Karpas-422 (cell line): ENCODE data around the gene DRC1. TPM values are rescaled to one million over a fixed set of nuclear protein-coding genes. Genes with fewer than 3 reads are reported as not detected.

Experiments used
- DNase-seq: peaks from one replicate; pipeline ENCODE4 v3.0.0-alpha.2; 2015
- H2AFZ ChIP-seq: fragments of 200-600 bp; sonication (generic); 2 replicates; pipeline ENCODE4 v1.6.1; 2014; ENCODE audit warnings: antibody characterized with exemption, low read length, mixed read lengths
- H3K27ac ChIP-seq: fragments of 200-600 bp; sonication (generic); 2 replicates; pipeline ENCODE4 v1.5.1; 2014; ENCODE audit warnings: mild to moderate bottlenecking, low read length, moderate library complexity
- H3K27me3 ChIP-seq: fragments of 200-600 bp; sonication (generic); 2 replicates; pipeline ENCODE4 v1.6.1; 2014; ENCODE audit warnings: low read length, mixed read lengths
- H3K36me3 ChIP-seq: fragments of 200-600 bp; sonication (generic); 2 replicates; pipeline ENCODE4 v1.6.1; 2014; ENCODE audit warnings: low read length, mixed read lengths; ENCODE audit not compliant: insufficient read depth
- H3K4me1 ChIP-seq: fragments of 200-600 bp; sonication (generic); 2 replicates; pipeline ENCODE4 v1.6.1; 2014; ENCODE audit warnings: mild to moderate bottlenecking, low read length, mixed read lengths
- H3K4me2 ChIP-seq: fragments of 200-600 bp; sonication (generic); 2 replicates; pipeline ENCODE4 v1.6.1; 2014; ENCODE audit warnings: low read length, low read depth, mild to moderate bottlenecking; ENCODE audit not compliant: poor library complexity, severe bottlenecking
- H3K4me3 ChIP-seq: fragments of 200-600 bp; sonication (generic); 2 replicates; pipeline ENCODE4 v1.5.1; 2014; ENCODE audit warnings: mild to moderate bottlenecking, antibody characterized with exemption, low read length, mixed read lengths
- H3K79me2 ChIP-seq: fragments of 200-600 bp; sonication (generic); 2 replicates; pipeline ENCODE4 v1.6.1; 2014; ENCODE audit warnings: mild to moderate bottlenecking, low read length, mixed read lengths
- H3K9ac ChIP-seq: fragments of 200-600 bp; sonication (generic); 2 replicates; pipeline ENCODE4 v1.6.0; 2014; ENCODE audit warnings: low read length
- H3K9me2 ChIP-seq: fragments of 200-600 bp; sonication (generic), shearing (Covaris generic); replicated peaks from 2 replicates; pipeline ENCODE4 v1.6.0; 2014; ENCODE audit warnings: mild to moderate bottlenecking, low read length, moderate library complexity; ENCODE audit not compliant: insufficient read depth
- H3K9me3 ChIP-seq: fragments of 300-700, 200-600 bp; sonication (generic); 2 replicates; pipeline ENCODE4 v1.6.1; 2014; ENCODE audit warnings: low read length, mixed read lengths
- H4K20me1 ChIP-seq: fragments of 200-600 bp; sonication (generic); 2 replicates; pipeline ENCODE4 v1.6.1; 2014; ENCODE audit warnings: mild to moderate bottlenecking, antibody characterized with exemption, low read length, low read depth; ENCODE audit not compliant: insufficient read depth
- total RNA-seq: library from RNA; depleted of rRNA; stranded (reverse); fragments of >200 nt; shearing (Covaris generic); gene quantifications from 2 replicates; pipeline ENCODE4 v1.2.3, GENCODE V29; 2014; ENCODE audit warnings: low replicate concordance; rRNA removed

Gene DRC1
- total RNA-seq, 1 experiment from 2014 or later, result not detected

- H3K27ac ChIP-seq, result no peak overlapping the region
- H3K4me3 ChIP-seq, result no peak overlapping the region
- H3K9me3 ChIP-seq, result no peaks in the 10 kb centered on the region
- no peak overlapping the region for H3K9ac ChIP-seq
- H2AFZ ChIP-seq, result no peak overlapping the region
- no peaks in the 10 kb centered on the region for H3K36me3 ChIP-seq
- H3K4me1 ChIP-seq, result peaks cover 6% of the 10 kb centered on the region
- H4K20me1 ChIP-seq, result no peaks in the 10 kb centered on the region
- no peaks in the 10 kb centered on the region for H3K79me2 ChIP-seq
- no peak for DNase-seq
- H3K27me3 ChIP-seq, result no peaks in the 10 kb centered on the region
- no peaks in the 10 kb centered on the region for H3K9me2 ChIP-seq
- H3K4me2 ChIP-seq, result no peak overlapping the region
These were observed 93.2 kb downstream of the DRC1 start for GRCh38 chr2:26494891-26495290.

DNA sequence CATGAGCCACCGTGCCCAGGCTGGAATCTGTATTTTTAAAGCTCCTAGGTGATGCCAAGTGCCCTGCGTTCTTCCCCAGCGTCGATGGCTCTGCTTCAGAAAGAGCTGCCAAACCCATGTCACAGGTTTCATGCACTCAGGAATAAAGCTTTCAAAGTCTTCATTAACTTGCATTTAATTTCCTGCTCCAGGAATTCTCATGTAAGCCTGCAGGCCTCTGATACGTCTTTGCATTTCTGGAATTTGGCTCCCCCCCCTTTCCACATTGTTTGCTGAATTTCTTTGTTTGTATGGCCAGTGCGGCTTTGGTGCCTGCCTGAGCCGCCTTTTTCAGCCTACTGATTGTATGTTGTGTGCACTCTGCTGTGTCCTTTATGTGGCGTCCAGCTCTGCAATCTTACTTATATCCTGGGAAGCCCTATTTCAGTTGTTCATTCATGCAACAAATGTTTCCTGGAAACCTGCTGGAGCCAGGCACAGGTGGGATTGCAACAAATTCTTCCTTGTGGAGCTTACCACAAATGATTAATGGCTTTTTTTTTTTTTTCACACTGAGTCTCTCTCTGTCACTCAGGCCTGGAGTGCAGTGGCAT, 94.1 kb downstream of the DRC1 start:
- H3K4me1 ChIP-seq, result peaks cover 6% of the 10 kb centered on the region
- H3K4me3 ChIP-seq, result no peak overlapping the region
- H3K9me3 ChIP-seq, result no peaks in the 10 kb centered on the region
- H3K27me3 ChIP-seq, result no peaks in the 10 kb centered on the region
- no peaks in the 10 kb centered on the region for H4K20me1 ChIP-seq
- H3K27ac ChIP-seq, result no peak overlapping the region
- H3K9ac ChIP-seq, result no peak overlapping the region
- H2AFZ ChIP-seq, result no peak overlapping the region
- H3K9me2 ChIP-seq, result no peaks in the 10 kb centered on the region
- DNase-seq, result no peak
- H3K79me2 ChIP-seq, result no peaks in the 10 kb centered on the region
- no peak overlapping the region for H3K4me2 ChIP-seq
- H3K36me3 ChIP-seq, result no peaks in the 10 kb centered on the region

DNA sequence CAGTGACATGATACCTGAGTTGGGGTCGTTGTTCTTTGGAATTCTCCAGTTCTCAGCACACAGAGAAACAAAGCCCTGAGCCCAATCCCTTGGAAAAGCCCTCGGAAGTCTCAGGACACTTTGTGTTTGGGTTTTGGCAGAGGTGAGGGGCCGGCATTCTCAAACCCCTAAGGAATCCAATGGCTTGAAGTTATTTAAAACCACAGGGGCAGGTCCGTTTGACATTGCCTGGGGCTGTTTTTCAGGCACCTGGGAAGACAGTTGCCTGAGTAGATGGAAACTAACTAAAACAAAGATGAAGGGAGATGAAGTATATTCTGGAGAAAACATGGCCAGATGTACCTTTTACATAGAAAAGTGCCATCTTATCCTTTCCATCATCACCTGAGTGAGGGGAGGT, 98.7 kb downstream of the DRC1 start:
- no peaks in the 10 kb centered on the region for H3K4me1 ChIP-seq
- H3K36me3 ChIP-seq, result no peaks in the 10 kb centered on the region
- no peaks in the 10 kb centered on the region for H3K79me2 ChIP-seq
- H3K27ac ChIP-seq, result no peak overlapping the region
- no peak overlapping the region for H2AFZ ChIP-seq
- no peaks in the 10 kb centered on the region for H3K27me3 ChIP-seq
- H3K4me2 ChIP-seq, result no peak overlapping the region
- no peak for DNase-seq
- no peaks in the 10 kb centered on the region for H3K9me3 ChIP-seq
- no peaks in the 10 kb centered on the region for H4K20me1 ChIP-seq
- no peak overlapping the region for H3K4me3 ChIP-seq
- H3K9me2 ChIP-seq, result no peaks in the 10 kb centered on the region
- H3K9ac ChIP-seq, result no peak overlapping the region

- no peak overlapping the region for H3K4me3 ChIP-seq
- H3K79me2 ChIP-seq, result no peaks in the 10 kb centered on the region
- H3K9me3 ChIP-seq, result no peaks in the 10 kb centered on the region
- H3K9me2 ChIP-seq, result no peaks in the 10 kb centered on the region
- no peak overlapping the region for H3K9ac ChIP-seq
- no peaks in the 10 kb centered on the region for H3K4me1 ChIP-seq
- no peak overlapping the region for H3K4me2 ChIP-seq
- H2AFZ ChIP-seq, result no peak overlapping the region
- no peak overlapping the region for H3K27ac ChIP-seq
- peak; percentile 67 for DNase-seq
- no peaks in the 10 kb centered on the region for H4K20me1 ChIP-seq
- no peaks in the 10 kb centered on the region for H3K36me3 ChIP-seq
- no peaks in the 10 kb centered on the region for H3K27me3 ChIP-seq
These were observed 101.6 kb downstream of the DRC1 start for GRCh38 chr2:26503231-26503880.

GRCh38 chr2:26504002-26504401, 102.3 kb downstream of the DRC1 start:
- Histone ChIP-seq H3K9me2 (no peaks in the 10 kb centered on the region), H3K36me3 (no peaks in the 10 kb centered on the region), H3K79me2 (no peaks in the 10 kb centered on the region), H3K9me3 (no peaks in the 10 kb centered on the region), H3K9ac (no peak overlapping the region), H2AFZ (no peak overlapping the region), H3K4me2 (no peak overlapping the region), H4K20me1 (no peaks in the 10 kb centered on the region), H3K4me3 (no peak overlapping the region), H3K27ac (no peak overlapping the region), H3K4me1 (no peaks in the 10 kb centered on the region), H3K27me3 (no peaks in the 10 kb centered on the region)
- DNase-seq, result no peak

- no peak overlapping the region for H3K27ac ChIP-seq
- H4K20me1 ChIP-seq, result no peaks in the 10 kb centered on the region
- no peak overlapping the region for H2AFZ ChIP-seq
- H3K79me2 ChIP-seq, result no peaks in the 10 kb centered on the region
- no peak for DNase-seq
- no peaks in the 10 kb centered on the region for H3K27me3 ChIP-seq
- no peaks in the 10 kb centered on the region for H3K4me1 ChIP-seq
- no peaks in the 10 kb centered on the region for H3K9me3 ChIP-seq
- no peak overlapping the region for H3K9ac ChIP-seq
- H3K4me2 ChIP-seq, result no peak overlapping the region
- no peaks in the 10 kb centered on the region for H3K9me2 ChIP-seq
- H3K36me3 ChIP-seq, result no peaks in the 10 kb centered on the region
- H3K4me3 ChIP-seq, result no peak overlapping the region
These were observed 104.6 kb downstream of the DRC1 start for GRCh38 chr2:26506279-26506678.

Other genes starting within 250 kb of the DRC1 start
- not detected in 2 replicates for gene GAREM2, start 228.8 kb upstream of the DRC1 start, total RNA-seq
- 99.9 and 113 TPM in 2 replicates for gene HADHA, start 157.3 kb upstream of the DRC1 start, total RNA-seq
- gene HADHB, start 157.0 kb upstream of the DRC1 start, total RNA-seq, result 40.7 and 48.8 TPM in 2 replicates
- gene SELENOI, start 55.8 kb upstream of the DRC1 start, total RNA-seq, result 31.3 and 32.4 TPM in 2 replicates
- 0.25 TPM in 1 of 2 replicates, not detected in the other for gene ADGRF3, start 55.1 kb upstream of the DRC1 start, total RNA-seq
- gene OTOF, start 76.2 kb downstream of the DRC1 start, total RNA-seq, result 0.04 and 0.07 TPM in 2 replicates
- not detected in 2 replicates for gene CIB4, start 239.4 kb downstream of the DRC1 start, total RNA-seq